GM23338 (cell line): ENCODE data around the gene ZNF865.

Experiments used
- CTCF ChIP-seq, 2 experiments: fragments of 200-600 bp in 1 of 2; sonication (generic) in 1 of 2; conservative IDR thresholded peaks; 2 replicates each; pipeline versions ENCODE4 v1.5.1 to v1.6.1; 2016 to 2017; ENCODE audit warnings: antibody characterized with exemption in 2 of 2, low read depth in 2 of 2, mild to moderate bottlenecking in 2 of 2, moderate library complexity in 1 of 2
- POLR2AphosphoS5 ChIP-seq: IDR thresholded peaks from 2 replicates; pipeline ENCODE4 v1.6.1; 2016; ENCODE audit warnings: antibody characterized with exemption, low read depth
- ZNF331 ChIP-seq: fragments of 250-450 bp; sonication (Bioruptor Pico); IDR thresholded peaks from 2 replicates; pipeline ENCODE4 v1.5.0; 2020; ENCODE audit warnings: low read depth, mild to moderate bottlenecking, moderate library complexity

- no peak for TF ChIP-seq CTCF (conservative IDR thresholded peaks at IDR 0.05; ENCODE audit: low read depth in 2 of 2)
- TF ChIP-seq POLR2AphosphoS5, result no peak
- TF ChIP-seq ZNF331, result no peak
Measured at GRCh38 chr19:55611983-55612645, 6.7 kb downstream of the ZNF865 start.
